ENCODE measurements around the gene SF1. TPM values are rescaled to one million over a fixed set of nuclear protein-coding genes. Genes with fewer than 3 reads are reported as not detected.

SF1 gene
- total and polyA plus RNA-seq, 2 of the 8 experiments (the other 6 are each of a cell fraction or from before 2014, with no cell fraction given) = 72.7 to 353 TPM

- H3K4me2 ChIP-seq (ENCODE audit: insufficient read depth in 1 of 2, low read depth in 2 of 2, low read length in 2 of 2) = peak overlapping the region; percentile 15 to 70; a peak in 1 of 4 replicates
- H3K4ac ChIP-seq (replicated peaks; ENCODE audit: insufficient read length, low read depth, low read length) = no peak overlapping the region
- no peak for TF ChIP-seq KDM4A (IDR thresholded peaks at IDR 0.05; ENCODE audit: low read depth, low read length, severe bottlenecking)
- TF ChIP-seq RAD21 (IDR thresholded peaks at IDR 0.05 in 1 of 2, conservative IDR thresholded peaks at IDR 0.05 in 1 of 2; ENCODE audit: low read depth in 2 of 2, low read length in 2 of 2) = no peak
- TF ChIP-seq CEBPB (IDR thresholded peaks at IDR 0.05; ENCODE audit: low read depth, low read length) = no peak
- TF ChIP-seq NRF1 (IDR thresholded peaks at IDR 0.05; ENCODE audit: low read depth, low read length) = no peak
- no peak for TF ChIP-seq GABPA (IDR thresholded peaks at IDR 0.05; ENCODE audit: borderline replicate concordance, insufficient read depth, low read length)
- TF ChIP-seq EP300 (IDR thresholded peaks at IDR 0.05; ENCODE audit: borderline replicate concordance in 1 of 2, low read depth in 2 of 2, low read length in 2 of 2) = no peak
- TF ChIP-seq CBX5 (IDR thresholded peaks at IDR 0.05; ENCODE audit: low read depth, low read length) = no peak
- no peak for TF ChIP-seq SIN3A (conservative IDR thresholded peaks at IDR 0.05 in 1 of 2, IDR thresholded peaks at IDR 0.05 in 1 of 2; ENCODE audit: low read depth in 1 of 2, low read length in 2 of 2)
- no peak for TF ChIP-seq RXRA (IDR thresholded peaks at IDR 0.05; ENCODE audit: insufficient read depth, low read depth, low read length)
- no peak for TF ChIP-seq PHF8 (conservative IDR thresholded peaks at IDR 0.05; ENCODE audit: low read depth, low read length)
- no peak for TF ChIP-seq FOSL1 (IDR thresholded peaks at IDR 0.05; ENCODE audit: insufficient read depth, low read depth, low read length)
- TF ChIP-seq NANOG (IDR thresholded peaks at IDR 0.05; ENCODE audit: insufficient read depth, low read depth, low read length, poor library complexity, severe bottlenecking) = no peak
These were observed 13.6 kb downstream of the SF1 start for GRCh38 chr11:64764753-64765152.

More at GRCh38 chr11:64764753-64765152, 13.6 kb downstream of the SF1 start:
- no peak overlapping the region for H2BK120ac ChIP-seq (replicated peaks; ENCODE audit: low read depth, low read length)
- H3K23me2 ChIP-seq (ENCODE audit: low read depth, low read length) = no peaks in the 10 kb centered on the region
- no peak overlapping the region for H3K14ac ChIP-seq (ENCODE audit: insufficient read length)
- peak overlapping the region; percentile 34; the same call in 1 of the 2 replicates for H3K18ac ChIP-seq (ENCODE audit: extremely low read depth, low read length)
- peak overlapping the region; percentile 45; the same call in 1 of the 2 replicates for H2BK5ac ChIP-seq (ENCODE audit: low read depth, low read length)
- H3K56ac ChIP-seq (replicated peaks; ENCODE audit: insufficient read length, low read depth, low read length) = no peak overlapping the region
- no peaks in the 10 kb centered on the region for H3K27me3 ChIP-seq (replicated peaks in 1 of 4; ENCODE audit: control insufficient read depth in 3 of 4, extremely low read depth in 1 of 4, insufficient read depth in 3 of 4, low read length in 3 of 4)
- POLR2A ChIA-PET (ENCODE audit: partially characterized antibody) = interaction anchor here (0.6 to 42.9 kb wide), 6 partner anchors 1 to 76 kb away, joined by 3 to 1087 read pairs (median 4); partner anchors contain the start of genes PYGM, RASGRP2 and SF1
- H4K8ac ChIP-seq (ENCODE audit: extremely low read depth, insufficient read depth, low read length) = no peak overlapping the region
- H3K27ac ChIP-seq (ENCODE audit: low read depth, low read length) = no peak overlapping the region
- no peak overlapping the region for H3K9ac ChIP-seq (replicated peaks in 1 of 4; ENCODE audit: extremely low read depth in 1 of 4, low read depth in 3 of 4, low read length in 3 of 4)
- H3K79me2 ChIP-seq (ENCODE audit: control insufficient read depth in 1 of 2, insufficient read depth in 2 of 2, low read length in 2 of 2) = peaks cover 0 to 17% of the 10 kb centered on the region in 2 experiments; a peak in 1 of 4 replicates
- no peak overlapping the region for H2BK12ac ChIP-seq (ENCODE audit: low read depth, low read length)
- H4K91ac ChIP-seq (replicated peaks; ENCODE audit: insufficient read length, low read length) = no peak overlapping the region
- WGBS, 2 experiments (ENCODE audit: extremely low coverage in 1 of 2, insufficient coverage in 1 of 2, insufficient read length in 1 of 2, insufficient replicate concordance in 2 of 2, low coverage in 1 of 2, low lambda C conversion rate in 2 of 2, missing lambda C conversion rate in 1 of 2) = 91% methylated on average over 8 of the region's 8 CpGs; no CpG with 5 or more reads in 1 of the 2 experiments
- no peak overlapping the region for H2AK5ac ChIP-seq (ENCODE audit: low read depth, low read length)
- no peak overlapping the region for H2BK15ac ChIP-seq (ENCODE audit: low read length)
- H2BK20ac ChIP-seq (ENCODE audit: low read length) = no peak overlapping the region
- H3K4me1 ChIP-seq (replicated peaks in 1 of 4; ENCODE audit: control insufficient read depth in 3 of 4, insufficient read depth in 4 of 4, low read length in 3 of 4) = peaks cover 26 to 64% (median 55%) of the 10 kb centered on the region in 4 experiments
- H3K36me3 ChIP-seq (ENCODE audit: control insufficient read depth in 2 of 4, insufficient read depth in 4 of 4, low read length in 3 of 4) = peaks cover 37 to 62% (median 51%) of the 10 kb centered on the region in 4 experiments
- peaks cover 3% of the 10 kb centered on the region for H3K79me1 ChIP-seq (ENCODE audit: low read depth, low read length)
- CTCF ChIA-PET (ENCODE audit: partially characterized antibody) = interaction anchor here (0.8 to 23.6 kb wide), 5 partner anchors 10 to 65 kb away, joined by 3 to 376 read pairs (median 3); partner anchors contain the start of gene RASGRP2
- no peak overlapping the region for H3K23ac ChIP-seq (ENCODE audit: insufficient read length)
- H2AFZ ChIP-seq (ENCODE audit: low read length) = no peak overlapping the region
- no peak for FAIRE-seq
- no peaks in the 10 kb centered on the region for H3K9me3 ChIP-seq (ENCODE audit: insufficient read depth in 2 of 2, low read depth in 1 of 2, low read length in 1 of 2)
- H4K5ac ChIP-seq (ENCODE audit: insufficient read length, low read depth, low read length) = no peak overlapping the region
- H3K4me3 ChIP-seq (ENCODE audit: extremely low read depth in 1 of 4, insufficient read depth in 2 of 4, low read depth in 3 of 4, low read length in 4 of 4) = no peak overlapping the region
- no peak for DNase-seq (ENCODE audit: low read depth in 1 of 2, low spot score in 2 of 2)
- peaks cover 21 to 24% of the 10 kb centered on the region in 2 experiments for H4K20me1 ChIP-seq (replicated peaks in 1 of 2; ENCODE audit: control insufficient read depth in 1 of 2, insufficient read depth in 2 of 2, low read length in 2 of 2)

Data from H1 (cell line).